ENCODE data around the gene PEX10.

PEX10 gene

DNA sequence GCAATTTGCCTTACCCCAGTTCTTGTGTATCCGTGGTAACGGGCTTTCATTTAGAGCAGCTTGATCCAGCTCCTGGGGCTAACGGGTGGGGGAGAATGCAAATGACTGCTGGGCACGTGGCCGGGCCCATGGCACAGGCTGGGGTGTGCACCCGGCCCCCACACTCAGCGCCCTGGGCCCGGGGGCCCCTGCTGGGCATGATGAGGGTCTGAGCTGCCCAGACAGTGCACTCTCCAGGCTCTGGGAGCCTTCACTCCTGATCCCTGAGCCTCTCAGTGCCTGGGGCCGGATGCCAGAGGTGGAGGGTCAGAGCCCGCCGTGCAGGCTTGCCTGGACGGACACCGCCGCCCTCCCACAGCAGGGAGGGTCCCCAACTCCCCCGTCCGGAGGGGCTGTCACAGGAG is 20.1 kb upstream of the PEX10 start:
- TF ChIP-seq, protein P1, sequence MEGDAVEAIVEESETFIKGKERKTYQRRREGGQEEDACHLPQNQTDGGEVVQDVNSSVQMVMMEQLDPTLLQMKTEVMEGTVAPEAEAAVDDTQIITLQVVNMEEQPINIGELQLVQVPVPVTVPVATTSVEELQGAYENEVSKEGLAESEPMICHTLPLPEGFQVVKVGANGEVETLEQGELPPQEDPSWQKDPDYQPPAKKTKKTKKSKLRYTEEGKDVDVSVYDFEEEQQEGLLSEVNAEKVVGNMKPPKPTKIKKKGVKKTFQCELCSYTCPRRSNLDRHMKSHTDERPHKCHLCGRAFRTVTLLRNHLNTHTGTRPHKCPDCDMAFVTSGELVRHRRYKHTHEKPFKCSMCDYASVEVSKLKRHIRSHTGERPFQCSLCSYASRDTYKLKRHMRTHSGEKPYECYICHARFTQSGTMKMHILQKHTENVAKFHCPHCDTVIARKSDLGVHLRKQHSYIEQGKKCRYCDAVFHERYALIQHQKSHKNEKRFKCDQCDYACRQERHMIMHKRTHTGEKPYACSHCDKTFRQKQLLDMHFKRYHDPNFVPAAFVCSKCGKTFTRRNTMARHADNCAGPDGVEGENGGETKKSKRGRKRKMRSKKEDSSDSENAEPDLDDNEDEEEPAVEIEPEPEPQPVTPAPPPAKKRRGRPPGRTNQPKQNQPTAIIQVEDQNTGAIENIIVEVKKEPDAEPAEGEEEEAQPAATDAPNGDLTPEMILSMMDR (IDR thresholded peaks at IDR 0.05; ENCODE audit: insufficient read depth, low read length, poor library complexity, severe bottlenecking): no peak
- Histone ChIP-seq H3K27me3 (replicated peaks; ENCODE audit: control insufficient read depth, insufficient read depth, low read length) (no peaks in the 10 kb centered on the region), H3K4me3 (replicated peaks; ENCODE audit: low read depth, low read length) (no peak overlapping the region), H3K36me3 (ENCODE audit: control insufficient read depth, insufficient read depth, low read length) (no peaks in the 10 kb centered on the region)
- no peak for DNase-seq (ENCODE audit: extremely low read depth, insufficient read length)

DNA sequence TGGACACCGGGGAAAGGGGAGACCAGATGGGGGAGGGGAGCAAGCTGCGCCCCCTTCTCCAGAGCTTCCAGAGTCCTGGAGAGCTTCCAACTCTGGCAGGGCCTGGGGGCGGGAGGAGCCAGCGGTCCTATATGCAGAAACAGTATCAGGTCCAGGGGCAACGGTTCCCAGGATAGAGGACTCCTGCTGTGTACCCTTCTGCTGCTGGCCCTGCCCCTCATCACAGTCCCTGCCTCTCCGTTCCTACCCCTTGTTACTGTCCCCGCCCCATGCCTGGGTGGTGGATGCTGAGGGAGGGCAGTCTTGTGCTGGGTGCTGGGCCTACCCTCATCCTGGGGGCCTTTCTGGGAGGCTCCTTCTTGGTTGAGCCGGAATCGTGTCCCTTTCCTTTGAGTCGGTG is 19.2 kb upstream of the PEX10 start:
- no peak overlapping the region for H3K4me3 ChIP-seq (replicated peaks; ENCODE audit: low read depth, low read length)
- TF ChIP-seq, protein P1 (IDR thresholded peaks at IDR 0.05; ENCODE audit: insufficient read depth, low read length, poor library complexity, severe bottlenecking): no peak
- no peak for DNase-seq (ENCODE audit: extremely low read depth, insufficient read length)
- H3K36me3 ChIP-seq (ENCODE audit: control insufficient read depth, insufficient read depth, low read length): no peaks in the 10 kb centered on the region
- H3K27me3 ChIP-seq (replicated peaks; ENCODE audit: control insufficient read depth, insufficient read depth, low read length): no peaks in the 10 kb centered on the region

DNA sequence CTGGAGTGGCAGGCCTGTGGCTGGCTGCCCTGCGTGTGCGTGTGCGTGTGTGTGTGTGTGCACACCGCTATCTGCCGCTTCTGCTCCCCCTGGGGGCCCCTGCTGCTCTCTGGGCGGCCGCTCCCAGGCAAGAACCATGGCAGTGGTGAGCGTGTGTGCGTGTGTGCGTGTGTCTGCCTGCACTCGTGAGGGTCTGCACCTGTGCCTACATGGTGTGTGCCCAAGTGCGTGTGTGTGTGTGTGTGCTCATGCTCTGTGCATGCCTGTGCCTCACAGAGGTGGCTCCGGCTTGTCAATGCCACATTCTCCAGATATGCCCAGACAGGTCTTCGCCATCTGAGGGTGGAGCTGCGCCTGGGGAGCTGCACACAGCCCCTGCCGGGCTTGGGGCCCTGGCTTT is 18.7 kb upstream of the PEX10 start:
- TF ChIP-seq, protein P1 (IDR thresholded peaks at IDR 0.05; ENCODE audit: insufficient read depth, low read length, poor library complexity, severe bottlenecking): no peak
- no peak for DNase-seq (ENCODE audit: extremely low read depth, insufficient read length)
- no peaks in the 10 kb centered on the region for H3K27me3 ChIP-seq (replicated peaks; ENCODE audit: control insufficient read depth, insufficient read depth, low read length)
- H3K36me3 ChIP-seq (ENCODE audit: control insufficient read depth, insufficient read depth, low read length): no peaks in the 10 kb centered on the region
- H3K4me3 ChIP-seq (replicated peaks; ENCODE audit: low read depth, low read length): no peak overlapping the region

DNA sequence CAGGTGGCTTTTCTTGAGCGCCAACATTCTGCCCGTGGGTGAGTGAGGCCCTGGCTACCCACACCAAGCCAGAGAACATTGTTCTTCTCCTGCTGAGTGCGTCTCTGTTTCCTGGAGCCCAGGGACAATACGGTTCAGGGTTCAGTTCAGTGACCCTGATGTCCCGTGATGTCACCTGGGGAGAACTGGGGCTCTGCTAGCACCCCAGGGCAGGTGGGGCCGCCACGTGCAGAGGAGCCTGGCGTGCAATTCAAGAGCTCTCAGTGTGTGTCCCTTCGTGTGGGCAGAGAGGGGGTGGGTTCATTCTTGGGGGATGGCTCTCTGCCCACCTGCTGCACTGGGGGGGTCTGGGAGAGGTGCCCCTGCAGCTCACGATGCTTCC is 18.2 kb upstream of the PEX10 start:
- DNase-seq (ENCODE audit: extremely low read depth, insufficient read length): no peak
- H3K4me3 ChIP-seq (replicated peaks; ENCODE audit: low read depth, low read length): no peak overlapping the region
- no peaks in the 10 kb centered on the region for H3K27me3 ChIP-seq (replicated peaks; ENCODE audit: control insufficient read depth, insufficient read depth, low read length)
- TF ChIP-seq, protein P1 (IDR thresholded peaks at IDR 0.05; ENCODE audit: insufficient read depth, low read length, poor library complexity, severe bottlenecking): no peak
- no peaks in the 10 kb centered on the region for H3K36me3 ChIP-seq (ENCODE audit: control insufficient read depth, insufficient read depth, low read length)

DNA sequence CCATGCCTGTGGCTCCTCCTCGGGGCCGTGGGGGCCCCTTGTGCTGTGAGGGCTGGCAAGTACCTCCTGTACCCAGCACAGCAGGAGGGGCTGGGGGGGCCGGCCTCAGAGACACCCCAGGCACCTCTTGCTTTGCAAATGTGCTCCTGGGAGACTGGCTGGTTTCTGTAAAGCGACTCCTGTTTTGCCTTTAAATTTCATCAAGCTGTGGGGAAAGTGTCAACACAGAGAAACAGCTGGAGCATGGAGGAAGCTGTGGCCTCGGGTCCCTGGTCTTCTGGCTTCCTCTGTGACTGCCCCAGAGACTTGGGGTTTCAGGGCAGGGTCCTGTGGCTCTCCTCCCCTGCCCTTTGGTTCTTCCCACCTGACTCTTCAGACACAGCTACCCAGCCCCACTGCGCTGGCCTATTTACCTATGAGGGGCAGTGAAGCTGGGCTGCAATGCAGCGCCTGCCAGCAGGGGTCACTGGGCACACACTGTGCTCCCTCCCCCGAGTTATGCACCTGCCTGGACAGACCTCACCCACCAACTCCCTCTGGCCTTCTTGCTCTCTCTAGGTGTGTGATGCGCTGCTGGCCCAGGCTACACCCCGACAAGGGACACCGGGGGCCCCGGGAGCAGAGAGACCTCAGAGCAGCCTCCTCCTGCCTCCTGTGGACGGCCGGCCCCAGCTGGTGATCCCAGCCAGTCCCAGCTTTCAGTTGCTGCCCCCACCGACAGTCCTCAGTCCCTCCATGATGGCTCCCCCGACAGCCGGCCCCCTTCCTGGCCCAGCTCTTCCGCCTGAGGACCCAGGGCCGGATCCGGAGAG is 17.6 kb upstream of the PEX10 start:
- no peak for DNase-seq (ENCODE audit: extremely low read depth, insufficient read length)
- no peak overlapping the region for H3K4me3 ChIP-seq (replicated peaks; ENCODE audit: low read depth, low read length)
- H3K27me3 ChIP-seq (replicated peaks; ENCODE audit: control insufficient read depth, insufficient read depth, low read length): no peaks in the 10 kb centered on the region
- H3K36me3 ChIP-seq (ENCODE audit: control insufficient read depth, insufficient read depth, low read length): no peaks in the 10 kb centered on the region
- TF ChIP-seq, protein P1 (IDR thresholded peaks at IDR 0.05; ENCODE audit: insufficient read depth, low read length, poor library complexity, severe bottlenecking): peak; percentile 71

Measured in GM06990 (cell line).